Stimulated activated naive CD4-positive, alpha-beta T cell (primary cell): Measurements from ENCODE around the gene ARHGAP10.
A peak's percentile ranks its signal among the peaks of the same experiment; 100 is the strongest.

Experiments
- DNase-seq, 6 experiments: peaks; one replicate each; lab custom pipeline; 2025; lab: John Stamatoyannopoulos, UW

Gene ARHGAP10

DNA sequence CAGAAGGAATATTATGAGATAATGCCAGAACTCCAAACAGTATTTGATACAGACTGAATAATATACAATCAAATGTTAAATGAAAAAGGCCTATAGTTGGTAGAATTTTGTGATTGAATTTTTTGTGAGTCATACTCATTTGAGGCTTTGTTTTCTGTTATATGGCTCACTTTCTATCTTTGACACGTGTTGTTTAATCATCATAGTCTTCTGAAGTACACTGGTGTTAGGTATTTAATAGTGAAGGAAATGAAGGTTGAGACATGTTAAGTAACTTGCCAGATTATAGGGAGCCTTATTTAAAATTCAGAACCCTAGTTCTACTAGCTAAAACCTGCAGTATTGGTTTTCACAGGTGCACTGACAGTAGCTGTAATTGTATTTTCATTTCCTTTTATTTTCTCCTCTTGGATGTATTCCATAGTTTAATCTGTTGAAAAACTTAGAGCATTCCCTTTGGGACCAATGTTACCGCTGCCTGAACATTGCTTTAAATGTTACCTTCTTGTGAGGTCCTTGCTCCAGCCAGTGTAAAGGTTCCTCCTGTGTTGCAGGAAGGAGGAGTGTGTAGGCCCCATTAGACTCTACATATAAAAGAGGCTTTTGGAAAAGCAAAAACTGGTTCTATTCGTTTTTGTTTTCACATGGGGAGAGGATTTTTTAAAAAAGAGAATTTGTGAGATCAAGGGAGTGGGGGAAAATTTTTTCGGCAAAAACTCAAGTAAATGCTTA is 224.1 kb downstream of the ARHGAP10 start:
- no peak for DNase-seq

DNA sequence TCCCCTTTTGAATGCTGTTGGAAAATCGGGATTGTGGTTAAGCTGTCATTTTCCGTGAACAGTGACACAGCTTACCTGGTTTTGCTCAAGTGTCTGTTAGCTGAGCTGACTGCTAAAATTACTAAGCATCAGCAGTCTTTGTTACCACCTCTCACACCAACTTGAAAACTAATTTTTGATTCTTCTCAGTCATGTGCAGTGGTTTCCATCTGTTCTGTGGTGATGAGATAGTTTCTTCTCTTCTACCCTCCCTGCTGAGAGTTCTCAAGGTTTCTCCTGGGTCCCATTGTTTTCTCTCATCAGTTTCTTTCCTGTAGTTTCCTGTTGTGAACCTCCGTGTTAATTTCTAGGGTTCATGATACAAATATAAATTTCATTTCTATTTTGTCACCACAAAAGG is 225.6 kb downstream of the ARHGAP10 start:
- DNase-seq = no peak

- no peak for DNase-seq
Observed at GRCh38 chr4:147958057-147958456, 226.2 kb downstream of the ARHGAP10 start.

- DNase-seq = no peak
Observed at GRCh38 chr4:147958489-147959065, 226.7 kb downstream of the ARHGAP10 start.

GRCh38 chr4:147960971-147961370 is 229.1 kb downstream of the ARHGAP10 start:
- DNase-seq = no peak

- DNase-seq = no peak
Observed at GRCh38 chr4:147963839-147964238, 232.0 kb downstream of the ARHGAP10 start.

- DNase-seq = no peak
Observed at GRCh38 chr4:147964266-147964880, 232.5 kb downstream of the ARHGAP10 start.

DNA sequence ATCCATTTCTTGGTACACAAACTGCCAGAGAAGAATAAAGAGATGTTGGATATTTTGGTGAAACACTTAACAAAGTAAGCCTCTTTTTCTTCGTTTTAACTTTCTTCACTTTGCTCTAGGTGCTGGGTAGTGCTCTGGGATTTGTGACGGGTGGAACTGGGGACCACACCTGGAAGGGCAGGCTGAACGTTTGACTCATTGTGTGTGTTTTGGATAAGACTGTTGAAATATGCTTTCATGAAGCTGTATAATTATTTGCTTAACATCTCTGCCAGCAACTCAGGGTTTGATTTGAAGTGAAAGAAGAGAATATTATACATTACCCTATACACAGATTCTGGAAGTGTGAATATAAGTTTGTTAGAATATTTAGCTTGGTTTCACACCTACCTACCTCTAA is 233.2 kb downstream of the ARHGAP10 start:
- DNase-seq = no peak

DNA sequence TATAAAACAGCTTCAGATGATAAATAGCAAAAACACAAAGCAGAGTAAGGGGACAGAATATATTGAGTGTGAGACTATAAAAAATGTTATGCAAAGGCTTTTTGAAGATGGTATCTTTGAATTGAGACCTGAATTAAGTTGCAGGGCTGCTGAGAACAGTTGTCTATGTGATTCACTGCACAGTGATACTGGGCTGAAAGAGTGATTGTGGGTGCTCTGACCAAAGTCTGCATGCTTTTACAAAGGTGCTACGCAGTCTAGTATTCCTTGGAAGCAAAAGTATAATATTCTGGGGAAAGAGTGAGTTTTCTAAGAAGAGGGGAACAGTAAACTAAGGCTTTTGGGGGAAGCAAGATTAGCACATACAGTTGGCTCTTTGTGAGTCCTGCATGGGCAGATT is 234.0 kb downstream of the ARHGAP10 start:
- DNase-seq = no peak

DNA sequence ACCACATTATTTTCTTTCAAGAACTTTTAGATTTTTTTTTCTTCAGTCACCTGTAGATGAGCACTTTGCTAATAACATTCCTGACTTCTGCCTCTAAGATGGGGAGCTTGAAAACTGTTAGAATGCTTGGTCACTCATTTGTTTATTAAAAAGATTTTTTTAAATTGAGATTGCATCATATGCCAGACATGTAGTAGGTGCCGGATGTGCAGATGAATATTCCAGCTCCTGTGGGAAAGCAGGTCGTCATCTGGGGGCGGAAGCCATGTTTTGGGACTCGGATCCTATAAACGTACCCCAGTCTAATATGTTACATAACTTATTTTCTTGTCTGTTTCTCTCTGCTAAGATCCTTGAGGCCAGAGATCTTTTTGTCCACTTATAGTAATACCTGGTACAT is 236.8 kb downstream of the ARHGAP10 start:
- no peak for DNase-seq

DNA sequence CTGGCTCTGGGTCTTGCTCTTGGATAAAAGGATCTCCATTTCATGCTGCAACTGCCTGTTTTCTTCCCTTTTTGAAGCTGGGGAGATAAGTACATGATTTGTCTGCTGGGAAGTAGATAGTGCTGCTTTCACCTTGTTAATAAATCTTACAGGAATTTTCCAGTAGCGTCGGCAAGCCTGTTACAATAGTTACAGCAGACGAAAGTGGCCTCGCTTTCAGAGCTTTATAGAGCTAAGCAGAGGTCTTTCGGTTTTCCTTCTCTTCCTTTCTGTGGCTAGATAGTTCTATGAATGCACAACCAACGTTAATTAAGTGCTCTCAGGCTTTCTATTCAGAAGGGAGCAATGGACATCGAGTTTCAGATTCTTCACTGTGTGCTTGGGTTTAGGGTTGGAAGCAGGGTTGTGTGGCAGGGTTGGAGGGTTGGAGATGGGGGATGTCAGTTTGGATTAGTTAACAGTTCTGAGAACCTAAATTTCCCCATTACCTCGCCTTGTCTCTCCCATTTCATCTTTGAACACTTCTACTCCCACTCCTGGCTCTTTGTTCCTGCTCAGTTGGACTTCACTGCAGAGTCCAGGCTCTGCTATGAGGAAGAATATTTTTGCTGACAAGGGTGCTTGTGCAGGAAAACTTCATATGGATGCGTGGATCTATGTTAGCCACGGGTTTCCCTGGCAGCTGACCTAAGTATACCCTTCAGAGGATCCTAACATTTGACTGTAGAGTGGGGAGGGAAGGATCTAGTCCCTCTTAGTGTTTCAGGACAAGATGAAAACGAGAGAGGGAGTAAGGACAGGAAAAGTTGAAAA is 237.9 kb downstream of the ARHGAP10 start:
- DNase-seq = no peak

- no peak for DNase-seq
Observed at GRCh38 chr4:147971116-147971515, 239.2 kb downstream of the ARHGAP10 start.

GRCh38 chr4:147975325-147975724 is 243.4 kb downstream of the ARHGAP10 start:
- DNase-seq = no peak

DNA sequence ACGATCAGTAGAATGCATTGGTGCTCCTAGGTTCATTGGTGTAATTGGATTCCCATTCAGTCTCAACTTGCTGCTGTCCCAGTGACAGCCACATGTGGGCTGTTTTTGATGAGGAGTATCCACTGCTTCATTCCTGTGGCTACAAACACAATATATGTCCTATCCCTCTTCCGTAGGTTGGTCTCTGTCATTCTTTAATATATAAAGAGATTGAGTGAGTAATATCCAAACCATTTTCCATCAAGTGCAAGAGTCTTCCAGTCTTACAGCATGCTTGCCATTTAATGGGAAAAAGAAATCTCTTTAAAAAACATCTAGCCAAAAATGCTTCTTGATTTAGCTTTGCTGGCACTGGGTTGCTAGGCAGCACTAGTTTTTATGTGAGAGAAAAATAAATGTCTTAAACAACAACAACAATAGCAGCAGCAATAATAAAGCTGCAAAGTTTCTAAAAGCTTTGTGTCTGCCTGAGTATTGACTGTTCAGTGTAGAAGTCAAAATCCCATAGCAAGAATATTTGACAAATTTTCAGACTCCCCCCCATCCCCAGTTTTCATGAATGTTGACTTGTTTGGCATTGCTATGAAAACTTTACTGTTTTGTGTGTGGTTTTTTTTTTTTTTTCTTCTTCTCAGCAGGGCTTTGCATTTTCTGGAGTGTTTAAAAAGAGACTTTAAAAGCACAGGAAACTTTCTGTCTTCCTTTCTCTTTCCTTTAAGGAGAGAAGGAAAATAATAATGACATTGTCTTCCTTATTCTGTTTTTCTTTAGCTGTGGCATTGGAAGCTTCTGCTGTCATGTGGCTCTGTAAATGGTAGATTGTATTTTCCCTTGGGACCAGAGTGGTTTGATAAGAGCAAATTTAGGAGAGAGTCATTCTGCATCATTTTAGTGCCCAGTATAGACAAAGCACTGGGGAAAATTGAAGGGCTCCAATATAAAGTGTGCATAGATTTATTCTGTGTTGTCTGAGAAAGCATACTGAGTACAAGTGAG is 244.3 kb downstream of the ARHGAP10 start:
- DNase-seq = no peak

GRCh38 chr4:147980586-147980985 is 248.7 kb downstream of the ARHGAP10 start:
- DNase-seq = no peak

GRCh38 chr4:147981305-147981704 is 249.4 kb downstream of the ARHGAP10 start:
- no peak for DNase-seq

DNA sequence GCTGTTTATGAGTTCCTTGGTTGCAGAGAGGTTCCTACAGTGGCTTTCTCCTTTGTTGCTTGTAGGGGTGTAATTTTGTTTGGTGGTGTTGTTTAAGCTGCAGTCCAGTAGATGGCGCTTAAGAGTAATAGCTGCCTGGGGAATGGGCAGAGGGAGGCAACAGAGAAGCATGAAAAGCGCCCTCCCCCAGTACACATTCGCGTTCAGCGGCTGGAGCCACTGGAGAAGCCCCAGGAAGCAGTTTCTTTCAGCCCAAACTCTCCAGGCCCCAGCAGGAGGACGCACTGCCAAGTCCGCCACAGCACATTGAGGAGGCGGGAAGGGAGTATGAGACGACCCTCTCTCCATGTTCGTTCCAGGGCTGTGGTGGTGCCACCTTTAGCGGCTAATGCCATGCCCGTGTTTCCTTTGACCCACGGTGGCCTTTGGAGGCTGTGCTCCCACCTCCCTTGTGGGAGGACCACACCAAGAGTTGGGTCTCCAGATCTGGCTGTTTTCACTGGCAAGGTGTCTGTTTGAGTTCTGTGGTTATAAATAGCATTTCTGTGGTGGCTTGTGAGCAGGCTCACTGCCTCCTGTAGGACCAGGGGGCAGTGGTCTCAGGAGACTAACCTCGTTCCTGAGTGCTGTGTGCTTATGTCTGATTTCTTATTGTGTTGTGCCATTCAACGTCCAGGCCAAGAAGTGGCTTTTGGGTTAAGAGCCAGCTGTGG is 252.3 kb downstream of the ARHGAP10 start:
- peak in 2 of 6 experiments; percentile 1 to 12 for DNase-seq

DNA sequence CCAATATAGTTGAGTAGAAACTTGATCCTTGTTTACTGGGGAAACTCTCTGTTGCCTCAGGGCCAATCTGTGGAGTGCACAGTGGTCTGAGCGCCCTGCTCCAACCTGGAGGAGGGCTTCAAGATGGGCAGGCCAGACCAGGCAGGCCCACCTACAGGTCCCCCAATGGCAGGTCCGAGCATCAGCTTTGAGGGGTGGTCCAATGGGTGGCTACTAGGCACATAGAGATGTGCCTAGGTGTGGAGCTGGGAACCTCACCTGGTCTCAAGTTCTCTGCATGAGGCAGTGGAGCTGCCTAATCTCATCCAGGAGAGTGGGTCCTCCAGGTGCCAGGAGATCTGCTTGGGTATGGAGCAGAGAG is 252.9 kb downstream of the ARHGAP10 start:
- DNase-seq = no peak

DNA sequence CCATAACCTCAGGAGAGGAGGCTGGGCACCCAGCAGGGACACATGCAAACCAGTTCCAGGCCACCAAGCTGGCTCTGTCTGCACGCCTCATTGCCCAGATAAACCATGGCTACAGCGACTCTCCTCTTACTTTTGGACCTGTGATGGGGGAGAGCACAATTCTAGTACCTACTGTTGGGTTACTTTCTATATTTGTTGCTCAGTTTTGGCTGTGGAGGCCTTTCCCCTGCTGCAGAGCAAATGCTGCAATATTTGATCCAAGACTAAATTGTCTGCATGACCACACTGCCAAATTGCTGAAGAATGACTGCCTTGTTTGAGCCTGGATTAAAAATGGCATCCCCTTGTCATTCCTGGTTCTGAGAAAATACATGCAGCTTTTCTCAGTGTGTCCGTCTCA is 253.5 kb downstream of the ARHGAP10 start:
- no peak for DNase-seq

GRCh38 chr4:147987252-147987651 is 255.4 kb downstream of the ARHGAP10 start:
- no peak for DNase-seq
